ENCODE data around the gene CCDC97.

GRCh38 chr19:41334793-41335192, 24.8 kb downstream of the CCDC97 start:
- no peak for TF ChIP-seq POLR2A (IDR thresholded peaks at IDR 0.05)
- TF ChIP-seq CTCF (IDR thresholded peaks at IDR 0.05 in 4 of 5, conservative IDR thresholded peaks at IDR 0.05 in 1 of 5), result no peak

Data from gastrocnemius medialis (tissue), 4 donors.